SIG-M5 treated with dmso at 0.1 percent for 504 hours (cell line): ENCODE results near the gene REPIN1.

Experiments used
- DNase-seq: peaks from one replicate; lab custom pipeline; 2025; ENCODE audit not compliant: unreplicated experiment; lab: John Stamatoyannopoulos, UW

Gene REPIN1

GRCh38 chr7:150388709-150389531 lies 20.3 kb downstream of the REPIN1 start:
- peak; percentile 93 for DNase-seq

GRCh38 chr7:150389532-150389816 lies 20.9 kb downstream of the REPIN1 start:
- DNase-seq, result no peak

GRCh38 chr7:150390205-150390604 lies 21.6 kb downstream of the REPIN1 start:
- DNase-seq, result no peak

GRCh38 chr7:150393325-150393724 lies 24.7 kb downstream of the REPIN1 start:
- DNase-seq, result no peak

GRCh38 chr7:150396426-150396825 lies 27.8 kb downstream of the REPIN1 start:
- DNase-seq, result no peak

GRCh38 chr7:150396851-150397260 lies 28.2 kb downstream of the REPIN1 start:
- no peak for DNase-seq

- DNase-seq, result no peak
These were observed 28.9 kb downstream of the REPIN1 start for GRCh38 chr7:150397346-150398107.

GRCh38 chr7:150398108-150398964 lies 29.7 kb downstream of the REPIN1 start:
- no peak for DNase-seq

GRCh38 chr7:150398965-150399320 lies 30.3 kb downstream of the REPIN1 start:
- no peak for DNase-seq

GRCh38 chr7:150399421-150400007 lies 30.9 kb downstream of the REPIN1 start:
- DNase-seq, result no peak

- DNase-seq, result no peak
These were observed 31.6 kb downstream of the REPIN1 start for GRCh38 chr7:150400008-150400787.

- DNase-seq, result no peak
These were observed 32.3 kb downstream of the REPIN1 start for GRCh38 chr7:150400788-150401423.

- DNase-seq, result no peak
These were observed 32.8 kb downstream of the REPIN1 start for GRCh38 chr7:150401424-150401790.

GRCh38 chr7:150401861-150402631 lies 33.4 kb downstream of the REPIN1 start:
- DNase-seq, result no peak

GRCh38 chr7:150402671-150403321 lies 34.2 kb downstream of the REPIN1 start:
- DNase-seq, result no peak

GRCh38 chr7:150403376-150404171 lies 35.0 kb downstream of the REPIN1 start:
- DNase-seq, result no peak

GRCh38 chr7:150404172-150404804 lies 35.7 kb downstream of the REPIN1 start:
- DNase-seq, result no peak
